NCI-H345 treated with DMSO at 0.1 percent for 48 hours (cell line): ENCODE data around the gene MMRN1.

Experiments used
- DNase-seq: peaks from one replicate; lab custom pipeline; 2025; ENCODE audit not compliant: unreplicated experiment; lab: John Stamatoyannopoulos, UW

MMRN1 gene

DNA sequence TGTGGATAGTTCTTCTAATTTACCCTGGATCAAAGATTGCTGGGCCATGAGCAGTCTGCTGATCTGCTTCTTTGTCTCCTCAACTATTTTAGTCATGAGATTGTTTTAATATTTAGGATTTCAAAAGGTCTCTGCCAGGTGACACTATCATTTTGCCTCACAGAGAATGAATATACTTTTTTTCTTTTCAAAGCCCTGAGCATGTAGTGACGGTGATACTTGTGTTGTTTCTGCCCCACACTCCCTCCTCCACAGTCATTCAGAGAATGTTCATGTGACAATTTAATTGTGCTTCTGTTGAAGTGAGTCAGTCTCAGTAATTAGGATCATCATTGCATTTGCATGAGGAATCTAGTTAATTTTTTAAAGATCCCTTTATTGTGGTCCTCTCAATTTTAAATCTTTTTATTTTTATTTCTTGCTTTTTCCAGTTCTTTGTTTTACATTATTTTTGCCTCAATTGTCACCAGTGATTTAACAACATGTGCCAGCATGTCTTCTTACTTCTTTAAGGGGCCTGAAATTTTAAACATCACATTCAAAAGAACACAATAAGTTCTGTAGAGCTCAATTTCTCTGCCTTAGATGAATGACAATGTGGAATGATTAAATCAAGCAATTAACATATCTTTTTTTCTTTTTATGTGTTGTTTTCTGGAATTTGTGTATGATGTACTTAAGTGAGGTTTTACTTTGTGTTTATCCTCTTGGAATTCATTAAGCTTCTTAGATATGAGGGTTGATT, 12.3 kb downstream of the MMRN1 start:
- no peak for DNase-seq

DNA sequence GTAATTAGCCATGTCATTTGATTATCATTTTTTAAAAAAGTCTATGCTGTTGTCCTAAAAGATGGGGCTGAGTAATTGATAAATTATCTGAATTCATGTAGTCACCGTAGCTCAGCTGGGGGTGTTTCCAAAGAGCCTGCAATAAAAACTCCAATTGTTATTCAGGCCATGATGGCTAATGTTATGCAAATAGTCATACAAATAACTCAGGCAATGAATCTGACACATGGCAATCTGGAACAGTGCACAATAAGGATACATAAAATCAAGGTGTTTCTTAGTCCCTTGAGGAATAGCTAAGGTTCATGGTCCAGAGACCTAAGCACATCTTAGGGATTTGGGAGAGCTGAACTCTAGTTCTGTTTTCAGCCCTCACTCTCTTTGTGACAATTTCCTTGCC, 15.2 kb downstream of the MMRN1 start:
- no peak for DNase-seq

- no peak for DNase-seq
Measured at GRCh38 chr4:89913623-89914022, 19.0 kb downstream of the MMRN1 start.

GRCh38 chr4:89914609-89915550, 20.2 kb downstream of the MMRN1 start:
- DNase-seq, result no peak

DNA sequence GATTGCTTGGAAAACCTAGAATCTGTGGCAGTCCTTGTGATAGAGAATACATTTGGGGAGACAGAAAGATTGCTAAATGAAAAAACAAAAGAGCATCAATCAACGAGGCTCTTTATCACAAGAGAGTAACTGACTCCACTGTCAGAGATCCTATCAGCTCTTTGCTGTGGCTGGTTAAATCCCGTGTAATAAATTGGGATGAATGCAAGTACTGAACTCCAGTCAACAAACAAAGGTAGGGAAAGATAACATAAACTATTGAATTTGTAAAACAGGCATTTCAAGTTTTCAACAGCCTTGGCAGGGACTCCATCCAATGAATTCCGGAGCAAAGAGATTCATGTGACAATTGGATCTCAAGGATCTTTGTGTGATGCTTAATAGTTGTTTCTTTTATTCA, 21.3 kb downstream of the MMRN1 start:
- DNase-seq, result no peak

- no peak for DNase-seq
Measured at GRCh38 chr4:89922848-89923416, 28.3 kb downstream of the MMRN1 start.

DNA sequence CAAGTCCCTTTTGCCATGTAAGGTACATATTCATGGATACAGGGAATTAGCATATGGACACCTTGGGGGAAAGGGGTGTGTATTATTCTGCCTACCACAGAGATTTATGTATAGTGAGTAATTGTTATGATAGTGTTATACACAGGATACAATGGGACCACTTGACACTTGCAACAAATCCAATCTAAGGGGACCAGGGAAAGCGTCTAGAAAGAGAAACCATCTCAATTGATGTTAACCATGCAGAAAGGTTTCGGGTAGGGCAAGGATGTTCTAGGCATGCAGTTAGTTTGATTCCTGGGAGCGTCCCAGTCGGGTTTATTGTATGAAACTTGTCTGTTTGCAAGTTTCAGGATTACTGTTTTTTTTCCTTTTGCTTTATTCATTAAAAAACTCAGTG, 34.2 kb downstream of the MMRN1 start:
- no peak for DNase-seq

GRCh38 chr4:89929425-89930159, 34.9 kb downstream of the MMRN1 start:
- no peak for DNase-seq

GRCh38 chr4:89939546-89939945, 44.9 kb downstream of the MMRN1 start:
- no peak for DNase-seq

- peak; percentile 48 for DNase-seq
Measured at GRCh38 chr4:89939994-89940393, 45.3 kb downstream of the MMRN1 start.

- no peak for DNase-seq
Measured at GRCh38 chr4:89942811-89943210, 48.2 kb downstream of the MMRN1 start.

DNA sequence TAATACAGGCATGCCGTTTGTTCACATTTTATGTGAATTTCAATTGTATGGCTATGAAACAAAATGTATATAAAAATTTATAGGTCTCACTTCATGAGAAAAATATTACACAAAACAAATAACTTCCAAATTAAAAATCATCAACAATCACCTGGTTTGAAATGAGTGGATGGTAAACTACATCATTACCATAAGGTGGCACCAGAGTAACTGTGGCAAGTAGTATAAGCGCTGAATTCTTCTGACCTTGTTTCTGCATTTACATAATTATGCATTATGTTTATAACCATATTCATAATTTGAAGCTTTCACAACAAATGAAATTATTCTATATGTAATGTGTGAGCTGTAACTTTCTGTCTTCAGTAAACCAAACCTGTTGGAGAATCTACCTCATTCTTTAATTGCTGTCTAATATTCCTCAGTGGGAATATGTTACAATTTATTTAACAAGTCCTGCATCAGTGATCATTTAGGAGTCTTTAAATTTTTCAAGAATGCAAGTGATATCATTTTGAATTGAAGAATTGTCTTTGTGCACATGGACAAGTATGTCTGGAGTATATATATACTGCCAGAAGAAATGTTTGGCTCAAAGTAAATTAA, 55.2 kb downstream of the MMRN1 start:
- no peak for DNase-seq

GRCh38 chr4:89952458-89952857, 57.8 kb downstream of the MMRN1 start:
- no peak for DNase-seq

DNA sequence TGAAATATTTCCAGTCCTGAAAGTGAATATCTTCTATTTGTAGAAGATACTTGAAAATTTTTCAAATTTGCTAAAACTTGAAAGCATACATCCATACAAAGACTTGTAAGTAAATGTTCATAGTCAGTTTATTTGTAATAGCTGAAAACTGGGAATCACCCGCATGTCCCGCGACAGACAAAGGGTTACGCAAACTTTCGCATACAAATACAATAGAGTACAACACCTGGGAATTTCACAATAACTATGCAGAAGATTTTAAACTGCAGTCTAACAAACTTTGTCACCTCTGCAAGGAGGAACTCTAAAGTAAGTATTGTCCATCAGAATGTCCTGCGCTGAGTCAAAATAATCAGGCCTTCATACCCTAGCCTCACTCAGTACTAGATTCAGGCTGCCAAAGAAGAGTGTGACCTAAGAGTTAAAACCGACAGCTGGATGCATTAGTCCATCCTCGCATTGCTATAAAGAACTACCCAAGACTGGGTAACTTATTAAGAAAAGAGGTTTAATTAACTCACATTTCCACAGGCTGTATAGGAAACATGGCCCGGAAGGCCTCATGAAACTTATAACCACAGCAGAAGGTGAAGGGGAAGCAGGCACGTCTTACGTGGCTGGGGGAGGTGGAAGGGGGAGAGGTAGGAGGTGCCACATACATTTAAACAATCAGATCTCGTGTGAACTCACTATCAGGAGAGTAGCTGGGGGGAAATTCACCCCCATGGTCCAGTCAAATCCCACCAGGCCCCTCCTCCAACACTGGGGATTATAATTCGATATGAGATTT, 60.4 kb downstream of the MMRN1 start:
- DNase-seq, result no peak

DNA sequence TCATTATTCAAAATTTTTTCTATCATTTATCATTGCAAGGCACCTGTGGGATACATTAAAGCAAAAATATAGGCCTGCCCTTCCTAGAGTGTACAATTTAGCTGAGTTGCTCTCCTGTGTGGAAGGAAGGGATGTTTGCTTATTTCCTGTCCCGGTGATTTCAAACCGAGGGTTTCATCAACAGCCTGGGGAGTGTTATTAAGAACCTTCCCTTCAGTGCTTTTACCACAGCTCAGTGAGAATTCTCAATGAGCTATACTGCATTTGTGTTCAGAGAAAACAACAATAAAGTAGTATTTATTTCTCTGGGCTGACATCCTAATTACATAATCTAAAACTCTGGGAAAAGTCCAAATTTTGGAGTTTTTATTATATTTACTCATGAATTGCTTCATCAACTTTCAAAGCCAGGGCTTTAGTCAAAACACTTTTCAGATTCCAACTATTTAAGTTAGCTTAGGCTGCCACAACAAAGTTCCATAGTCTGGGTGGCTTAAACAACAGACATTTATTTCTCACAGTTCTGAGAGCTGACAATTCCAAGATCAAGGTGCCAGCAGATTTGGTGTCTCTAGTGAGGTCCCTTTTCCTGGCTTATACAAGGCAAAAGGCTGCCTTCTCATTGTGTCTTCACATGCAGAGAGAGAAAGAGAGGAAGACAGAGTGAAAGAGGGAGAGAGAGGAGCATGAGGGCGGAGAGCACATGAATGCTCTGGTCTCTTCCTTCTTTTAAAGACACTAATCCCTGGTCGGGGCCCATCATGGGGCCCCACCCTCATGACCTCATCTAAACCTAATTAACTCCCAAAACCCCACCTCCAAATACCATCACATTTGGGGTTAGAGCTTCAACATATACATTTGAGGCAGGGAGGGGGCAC, 62.6 kb downstream of the MMRN1 start:
- no peak for DNase-seq

GRCh38 chr4:89981789-89982334, 87.2 kb downstream of the MMRN1 start:
- no peak for DNase-seq

- DNase-seq, result no peak
Measured at GRCh38 chr4:89988268-89988667, 93.6 kb downstream of the MMRN1 start.

DNA sequence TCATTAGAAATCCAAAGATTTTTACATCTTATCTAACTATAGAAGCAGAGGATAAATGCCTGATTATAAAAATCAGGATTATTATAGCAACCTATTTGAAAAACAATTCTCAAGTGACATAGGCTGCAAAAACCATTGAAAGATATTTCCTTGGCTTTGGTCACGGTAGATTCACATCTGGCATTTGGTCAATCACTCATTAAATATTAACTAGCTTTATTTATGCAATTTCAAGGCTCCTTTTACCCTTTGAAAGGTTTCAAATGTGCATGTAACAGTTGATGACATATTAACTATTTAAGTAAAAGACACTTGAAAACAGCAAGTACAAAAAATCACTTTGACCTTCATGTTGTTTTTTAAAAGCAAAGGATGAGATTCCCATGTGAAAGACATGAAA, 98.1 kb downstream of the MMRN1 start:
- DNase-seq, result no peak
